ENCODE data around the gene MEGF6. TPM values are rescaled to one million over a fixed set of nuclear protein-coding genes. Genes with fewer than 3 reads are reported as not detected.
"Not testable (repeated sequence)": the region's sequence is repeated elsewhere in the genome, so short reads cannot be mapped to it uniquely, and the experiment has no call there.

Gene MEGF6
- total and polyA plus RNA-seq, 11 donors = 1.9 to 16.2 (median 5.1) TPM

GRCh38 chr1:3590139-3590763 lies 21.1 kb downstream of the MEGF6 start:
- Histone ChIP-seq H3K4me1 (peaks cover 0 to 11% (median 0%) of the 10 kb centered on the region in 12 donors), H3K9me3 (no peaks in the 10 kb centered on the region), H3K27me3 (no peaks in the 10 kb centered on the region), H3K36me3 (no peaks in the 10 kb centered on the region), H3K27ac (no peak overlapping the region), H3K4me3 (no peak overlapping the region)
- 37 to 56% (median 45%) methylated on average over 21 to 27 of the region's 27 CpGs for WGBS, 4 donors
- no peak for DNase-seq
- TF ChIP-seq, protein P1, sequence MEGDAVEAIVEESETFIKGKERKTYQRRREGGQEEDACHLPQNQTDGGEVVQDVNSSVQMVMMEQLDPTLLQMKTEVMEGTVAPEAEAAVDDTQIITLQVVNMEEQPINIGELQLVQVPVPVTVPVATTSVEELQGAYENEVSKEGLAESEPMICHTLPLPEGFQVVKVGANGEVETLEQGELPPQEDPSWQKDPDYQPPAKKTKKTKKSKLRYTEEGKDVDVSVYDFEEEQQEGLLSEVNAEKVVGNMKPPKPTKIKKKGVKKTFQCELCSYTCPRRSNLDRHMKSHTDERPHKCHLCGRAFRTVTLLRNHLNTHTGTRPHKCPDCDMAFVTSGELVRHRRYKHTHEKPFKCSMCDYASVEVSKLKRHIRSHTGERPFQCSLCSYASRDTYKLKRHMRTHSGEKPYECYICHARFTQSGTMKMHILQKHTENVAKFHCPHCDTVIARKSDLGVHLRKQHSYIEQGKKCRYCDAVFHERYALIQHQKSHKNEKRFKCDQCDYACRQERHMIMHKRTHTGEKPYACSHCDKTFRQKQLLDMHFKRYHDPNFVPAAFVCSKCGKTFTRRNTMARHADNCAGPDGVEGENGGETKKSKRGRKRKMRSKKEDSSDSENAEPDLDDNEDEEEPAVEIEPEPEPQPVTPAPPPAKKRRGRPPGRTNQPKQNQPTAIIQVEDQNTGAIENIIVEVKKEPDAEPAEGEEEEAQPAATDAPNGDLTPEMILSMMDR (IDR thresholded peaks at IDR 0.05) = no peak
- no peak for TF ChIP-seq POLR2A (IDR thresholded peaks at IDR 0.05)
- ATAC-seq = peak in 2 of 4 donors; percentile 31 to 63
- intact Hi-C loops (cut with DNase I) = no loop called here

DNA sequence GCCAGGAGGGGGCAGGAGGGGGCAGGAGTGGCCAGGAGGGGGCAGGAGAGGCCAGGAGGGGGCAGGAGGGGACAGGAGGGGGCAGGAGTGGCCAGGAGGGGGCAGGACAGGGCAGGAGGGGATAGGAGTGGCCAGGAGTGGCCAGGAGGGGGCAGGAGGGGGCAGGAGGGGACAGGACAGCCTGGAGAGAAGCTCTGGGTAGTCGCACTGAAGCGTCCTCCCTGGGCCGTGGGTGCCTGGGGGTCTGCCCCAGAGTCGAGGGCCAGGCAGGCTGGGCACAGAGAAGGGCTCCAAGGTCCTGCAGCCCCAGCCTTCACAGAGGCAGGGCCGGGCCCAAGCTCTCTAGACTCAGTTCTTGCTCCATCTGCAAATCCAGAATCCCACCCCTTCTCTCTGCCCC lies 22.9 kb downstream of the MEGF6 start:
- TF ChIP-seq, protein P1 (IDR thresholded peaks at IDR 0.05) = no peak
- TF ChIP-seq POLR2A (IDR thresholded peaks at IDR 0.05) = no peak
- no peaks in the 10 kb centered on the region for H3K27me3 ChIP-seq
- H3K4me1 ChIP-seq = peaks cover 0 to 11% (median 0%) of the 10 kb centered on the region in 12 donors
- WGBS, 4 donors = 81 to 90% (median 88%) methylated on average over 5 of the region's 5 CpGs
- H3K36me3 ChIP-seq = no peaks in the 10 kb centered on the region
- intact Hi-C loops (cut with DNase I) = no loop called here
- no peak overlapping the region for H3K27ac ChIP-seq
- no peak overlapping the region for H3K4me3 ChIP-seq
- DNase-seq (no peak), ATAC-seq (no peak)
- no peaks in the 10 kb centered on the region for H3K9me3 ChIP-seq

- H3K27ac ChIP-seq = no peak overlapping the region
- WGBS, 4 donors = 82 to 84% (median 82%) methylated on average over 24 of the region's 24 CpGs
- H3K4me1 ChIP-seq = peaks cover 0 to 11% (median 0%) of the 10 kb centered on the region in 12 donors
- H3K9me3 ChIP-seq = no peaks in the 10 kb centered on the region
- intact Hi-C loops (cut with DNase I) = no loop called here
- no peak overlapping the region for H3K4me3 ChIP-seq
- ATAC-seq (no peak), DNase-seq (no peak)
- no peak for TF ChIP-seq POLR2A (IDR thresholded peaks at IDR 0.05)
- TF ChIP-seq, protein P1 (IDR thresholded peaks at IDR 0.05) = no peak
- no peaks in the 10 kb centered on the region for H3K36me3 ChIP-seq
- no peaks in the 10 kb centered on the region for H3K27me3 ChIP-seq
These were observed 24.1 kb downstream of the MEGF6 start for GRCh38 chr1:3586986-3587759.

DNA sequence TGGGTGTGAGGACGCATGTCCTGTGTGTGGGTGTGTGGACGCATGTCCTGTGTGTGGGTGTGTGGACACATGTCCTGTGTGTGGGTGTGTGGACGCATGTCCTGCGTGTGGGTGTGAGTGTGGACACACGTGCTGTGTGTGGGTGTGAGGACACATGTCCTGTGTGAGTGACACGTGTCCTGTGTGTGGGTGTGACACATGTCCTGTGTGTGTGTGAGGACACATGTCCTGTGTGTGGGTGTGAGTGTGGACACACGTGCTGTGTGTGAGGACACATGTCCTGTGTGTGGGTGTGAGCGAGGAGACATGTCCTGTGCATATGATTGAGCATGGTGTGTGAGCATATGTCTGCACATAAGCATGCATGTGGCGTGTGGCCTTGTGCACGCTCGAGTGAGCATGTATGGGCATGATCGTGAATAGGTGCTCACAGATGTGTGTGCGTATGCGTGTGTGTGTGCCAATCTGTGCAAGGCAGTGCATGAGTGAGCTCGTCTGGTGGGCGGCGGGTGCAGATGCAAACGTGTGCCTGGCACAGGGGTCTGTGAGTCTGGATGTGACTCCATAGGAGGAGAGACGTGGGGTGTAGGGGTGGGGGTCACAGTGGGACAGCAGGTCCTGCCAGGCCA lies 25.3 kb downstream of the MEGF6 start:
- DNase-seq (no peak), ATAC-seq (no peak)
- WGBS, 4 donors = 89 to 93% (median 91%) methylated on average over 19 of the region's 19 CpGs
- H3K4me3 ChIP-seq = no peak overlapping the region
- no peak for TF ChIP-seq POLR2A (IDR thresholded peaks at IDR 0.05)
- TF ChIP-seq, protein P1 (IDR thresholded peaks at IDR 0.05) = no peak
- H3K27ac ChIP-seq = no peak overlapping the region
- H3K4me1 ChIP-seq = peaks cover 0 to 11% (median 0%) of the 10 kb centered on the region in 12 donors
- no peaks in the 10 kb centered on the region for H3K9me3 ChIP-seq
- no peaks in the 10 kb centered on the region for H3K36me3 ChIP-seq
- peaks cover 0 to 2% (median 0%) of the 10 kb centered on the region in 9 donors for H3K27me3 ChIP-seq
- intact Hi-C loops (cut with DNase I) = no loop called here

DNA sequence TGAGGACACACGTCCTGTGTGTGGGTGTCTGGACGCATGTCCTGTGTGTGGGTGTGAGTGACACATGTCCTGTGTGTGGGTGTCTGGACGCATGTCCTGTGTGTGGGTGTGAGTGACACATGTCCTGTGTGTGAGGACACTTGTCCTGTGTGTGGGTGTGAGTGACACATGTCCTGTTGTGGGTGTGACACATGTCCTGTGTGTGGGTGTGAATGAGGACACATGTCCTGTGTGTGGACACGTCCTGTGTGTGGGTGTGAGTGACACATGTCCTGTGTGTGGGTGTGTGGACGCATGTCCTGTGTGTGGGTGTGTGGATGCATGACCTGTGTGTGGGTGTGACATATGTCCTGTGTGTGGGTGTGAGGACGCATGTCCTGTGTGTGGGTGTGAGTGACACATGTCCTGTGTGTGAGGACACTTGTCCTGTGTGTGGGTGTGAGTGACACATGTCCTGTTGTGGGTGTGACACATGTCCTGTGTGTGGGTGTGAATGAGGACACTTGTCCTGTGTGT lies 25.9 kb downstream of the MEGF6 start:
- WGBS, 4 donors = 63 to 71% (median 67%) methylated on average over 6 of the region's 6 CpGs
- DNase-seq; H3K4me1 ChIP-seq; H3K36me3 ChIP-seq; intact Hi-C loops (cut with DNase I); H3K9me3 ChIP-seq; H3K27ac ChIP-seq; ATAC-seq; H3K4me3 ChIP-seq; H3K27me3 ChIP-seq: not testable (repeated sequence)

Measured in heart left ventricle (tissue), 16 donors.